Stimulated activated CD8-positive, alpha-beta memory T cell treated with anti-CD3 and anti-CD28 coated beads, Interleukin-12 subunit alpha, Interleukin-12 subunit beta, amount 100 ng/mL, for 1 hour (primary cell): Measurements from ENCODE around the gene DOCK10.

Source experiments
- DNase-seq: peaks from one replicate; pipeline ENCODE4 v3.0.0-alpha.2; 2020; ENCODE audit warnings: low read depth

DOCK10 gene

DNA sequence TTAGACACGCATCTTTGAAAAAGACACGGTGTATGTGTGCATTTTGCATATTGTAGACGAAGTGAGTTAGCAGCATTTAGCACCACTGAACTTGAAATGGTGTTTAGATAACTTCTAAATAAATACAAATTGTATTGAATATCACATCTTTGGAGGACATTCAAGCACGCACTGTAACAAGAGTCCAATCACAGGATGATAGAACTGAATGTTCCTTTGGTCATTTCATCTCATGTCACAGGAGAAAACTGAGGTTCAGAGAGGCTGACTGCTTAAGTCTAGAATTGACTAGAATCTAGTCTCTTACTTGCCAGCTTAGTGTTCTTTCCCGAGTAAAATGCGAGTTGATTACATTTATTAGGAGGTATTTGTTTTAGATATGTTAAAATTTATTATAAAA lies 206.9 kb downstream of the DOCK10 start:
- no peak for DNase-seq

- no peak for DNase-seq
Observed at GRCh38 chr2:224833986-224834385, 208.3 kb downstream of the DOCK10 start.

- no peak for DNase-seq
Observed at GRCh38 chr2:224832207-224832606, 210.1 kb downstream of the DOCK10 start.

- DNase-seq, result no peak
Observed at GRCh38 chr2:224831530-224831929, 210.7 kb downstream of the DOCK10 start.

- DNase-seq, result no peak
Observed at GRCh38 chr2:224820283-224820991, 221.8 kb downstream of the DOCK10 start.

DNA sequence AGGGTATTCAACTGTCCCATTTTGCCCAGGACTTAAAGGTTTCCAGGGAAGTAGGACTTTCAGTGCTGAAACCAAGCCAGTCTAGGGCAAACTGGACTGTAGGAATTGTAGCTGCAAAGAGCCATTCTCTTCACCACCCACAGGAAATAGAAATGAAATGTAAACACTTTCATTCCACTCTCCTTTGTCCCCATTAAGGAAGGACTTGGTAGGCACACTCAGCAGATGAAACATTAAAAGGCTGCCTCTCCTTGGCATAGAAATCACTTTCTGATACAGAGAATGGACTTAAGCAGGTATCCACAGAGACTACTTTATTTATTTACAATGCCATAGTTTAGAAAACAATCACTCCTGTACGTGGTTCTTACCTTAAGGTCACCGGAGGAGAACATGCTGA lies 223.2 kb downstream of the DOCK10 start:
- DNase-seq, result no peak

DNA sequence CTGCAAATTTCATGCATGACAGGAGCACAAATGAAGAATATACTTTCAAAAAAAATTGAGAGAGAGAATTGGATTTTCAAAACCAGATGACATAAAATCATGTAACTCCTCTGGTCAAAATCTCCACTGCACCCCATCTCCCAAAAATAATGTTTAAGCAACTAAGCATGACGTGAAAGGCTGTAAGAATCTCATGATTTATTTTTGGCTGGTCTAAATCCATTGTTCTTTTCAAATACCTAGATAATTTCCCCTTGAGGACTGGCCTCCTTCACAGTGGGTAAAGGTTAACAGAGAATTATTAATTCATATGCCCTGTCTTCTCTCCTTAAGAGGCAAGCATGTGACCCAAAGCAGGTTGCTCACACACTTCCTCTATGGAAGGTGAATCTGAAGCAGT lies 224.6 kb downstream of the DOCK10 start:
- no peak for DNase-seq

DNA sequence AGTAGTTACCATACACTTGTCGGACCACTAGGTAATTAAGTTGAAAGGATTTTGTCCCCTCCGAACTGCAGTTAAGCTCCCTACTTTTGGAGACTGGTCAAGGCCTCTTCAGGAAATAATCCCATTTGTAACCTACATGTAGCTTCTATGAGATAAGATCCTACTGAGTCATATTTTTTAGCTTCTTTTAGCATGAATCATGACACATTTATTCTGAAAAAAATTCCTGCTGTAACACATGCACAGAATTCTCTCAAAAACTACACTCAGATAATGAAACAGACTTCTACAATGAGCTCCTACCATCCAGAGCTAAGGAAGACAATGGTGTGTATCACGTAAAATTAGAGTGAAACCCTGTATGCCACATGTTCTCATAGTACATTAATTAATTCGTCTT lies 225.5 kb downstream of the DOCK10 start:
- no peak for DNase-seq

- DNase-seq, result no peak
Observed at GRCh38 chr2:224813578-224813977, 228.7 kb downstream of the DOCK10 start.

DNA sequence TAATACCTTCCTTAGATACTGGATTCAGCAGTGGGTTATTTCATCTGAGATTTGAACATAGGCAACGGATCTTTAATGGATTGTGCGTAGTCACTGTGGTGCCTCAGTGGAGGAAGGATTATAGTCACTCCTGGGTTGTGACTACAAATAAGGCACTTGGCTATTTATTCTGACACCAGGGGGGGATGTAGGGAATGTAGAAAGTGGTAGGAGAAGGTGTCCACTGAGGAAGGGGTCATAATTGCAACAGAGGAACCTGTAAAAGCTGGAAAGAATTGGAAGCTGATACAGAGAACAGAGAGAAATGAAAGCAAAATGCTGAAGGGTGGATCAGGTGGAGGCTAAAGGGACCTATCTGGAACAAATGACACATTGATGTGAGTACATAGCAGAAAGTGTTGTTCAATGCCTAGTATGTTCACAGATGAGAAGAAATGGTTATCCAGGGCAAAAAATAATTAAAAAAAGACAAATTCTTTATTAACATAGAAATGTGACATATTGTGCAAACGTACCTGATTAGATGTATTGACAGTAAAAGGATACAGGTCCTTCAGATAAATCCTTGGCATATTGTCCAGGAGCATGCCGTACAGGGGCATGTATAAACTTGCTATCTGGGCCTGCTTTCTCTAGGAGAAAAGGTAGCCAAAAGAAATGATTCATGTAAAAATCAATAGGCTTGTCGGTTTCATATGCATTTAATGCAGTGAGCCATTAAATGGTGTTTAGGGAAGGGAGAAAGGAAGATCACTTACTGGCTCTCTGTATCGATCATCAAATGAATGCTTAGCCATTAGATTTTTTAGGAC lies 234.9 kb downstream of the DOCK10 start:
- no peak for DNase-seq

DNA sequence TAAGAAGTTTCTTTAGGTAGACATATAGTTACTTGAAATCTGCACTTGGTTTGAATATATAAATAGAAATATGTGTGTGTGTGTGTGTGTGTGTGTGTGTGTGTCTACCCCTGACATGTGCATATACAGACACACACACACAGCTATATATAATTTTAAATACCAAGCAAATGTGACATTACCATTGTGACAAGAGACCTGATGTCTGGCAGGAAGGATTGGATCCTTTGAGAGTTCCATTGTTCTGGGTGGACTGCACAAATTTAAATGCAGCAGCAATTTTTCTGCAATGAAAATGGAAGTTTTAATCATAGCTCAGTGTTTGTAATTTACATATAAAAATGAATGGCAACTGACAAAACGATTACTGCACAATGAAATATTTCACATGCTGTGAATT lies 238.3 kb downstream of the DOCK10 start:
- DNase-seq, result no peak

- DNase-seq, result no peak
Observed at GRCh38 chr2:224802407-224802806, 239.9 kb downstream of the DOCK10 start.

DNA sequence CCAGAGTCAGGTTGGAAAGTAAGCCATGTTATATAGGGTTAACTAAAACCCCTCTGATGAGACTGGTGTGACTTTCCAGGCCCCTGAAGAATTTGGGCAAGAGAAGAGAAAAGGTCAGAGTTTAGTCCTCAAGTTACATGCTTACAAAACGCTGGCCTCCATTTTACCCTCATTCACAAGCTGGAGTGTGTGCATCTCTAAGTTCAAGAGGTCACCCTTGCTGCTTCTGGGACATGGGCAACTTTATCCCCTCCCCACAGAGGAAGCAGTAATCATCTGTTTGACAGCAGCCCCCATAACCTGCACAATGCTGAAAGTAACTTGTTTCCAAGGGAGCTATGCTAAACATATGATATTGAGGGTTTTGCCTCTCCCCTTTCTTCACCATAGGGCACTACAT lies 240.9 kb downstream of the DOCK10 start:
- no peak for DNase-seq

GRCh38 chr2:224799691-224800090 lies 242.6 kb downstream of the DOCK10 start:
- no peak for DNase-seq

- DNase-seq, result no peak
Observed at GRCh38 chr2:224798180-224798579, 244.1 kb downstream of the DOCK10 start.

GRCh38 chr2:224796695-224797305 lies 245.5 kb downstream of the DOCK10 start:
- DNase-seq, result no peak

DNA sequence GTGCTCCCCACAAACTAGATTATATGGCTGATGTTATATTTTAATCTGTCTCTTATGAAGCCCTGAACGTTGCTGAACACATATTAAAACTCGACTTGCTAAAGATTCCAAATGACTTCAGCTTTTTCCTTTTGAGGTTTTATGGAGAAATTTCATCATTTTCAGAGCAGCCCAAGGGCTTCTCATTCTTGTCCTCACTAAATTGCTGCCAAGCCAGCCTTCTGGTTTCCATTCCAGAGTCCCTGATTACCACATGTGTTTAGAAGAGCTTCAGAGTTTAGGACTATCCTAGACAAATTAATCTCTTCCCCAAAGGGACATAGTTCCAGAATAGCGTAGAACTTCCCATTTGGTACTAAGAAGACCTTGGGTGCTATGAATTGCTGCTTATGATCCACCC lies 248.3 kb downstream of the DOCK10 start:
- DNase-seq, result no peak

- DNase-seq, result no peak
Observed at GRCh38 chr2:224786848-224787247, 255.4 kb downstream of the DOCK10 start.

DNA sequence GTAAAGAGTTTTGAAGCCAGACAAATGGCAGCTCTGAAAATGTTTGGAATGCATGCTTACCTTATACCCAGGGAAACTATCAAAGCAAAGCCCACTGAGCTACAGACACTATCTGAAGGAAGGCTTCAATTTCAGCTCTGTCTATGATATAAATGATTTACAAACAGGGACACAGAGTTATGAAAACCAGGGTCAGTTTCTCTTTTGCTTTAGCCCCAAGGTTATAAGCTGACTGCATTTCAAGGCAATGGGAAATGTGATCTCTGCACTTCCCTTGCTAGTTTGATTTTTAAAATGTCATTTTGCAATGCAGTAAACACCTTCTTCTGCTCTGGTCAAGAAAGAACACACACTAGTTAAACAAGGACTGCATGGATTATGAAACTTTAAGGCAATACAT lies 260.9 kb downstream of the DOCK10 start:
- DNase-seq, result no peak

- no peak for DNase-seq
Observed at GRCh38 chr2:224780823-224781222, 261.4 kb downstream of the DOCK10 start.

DNA sequence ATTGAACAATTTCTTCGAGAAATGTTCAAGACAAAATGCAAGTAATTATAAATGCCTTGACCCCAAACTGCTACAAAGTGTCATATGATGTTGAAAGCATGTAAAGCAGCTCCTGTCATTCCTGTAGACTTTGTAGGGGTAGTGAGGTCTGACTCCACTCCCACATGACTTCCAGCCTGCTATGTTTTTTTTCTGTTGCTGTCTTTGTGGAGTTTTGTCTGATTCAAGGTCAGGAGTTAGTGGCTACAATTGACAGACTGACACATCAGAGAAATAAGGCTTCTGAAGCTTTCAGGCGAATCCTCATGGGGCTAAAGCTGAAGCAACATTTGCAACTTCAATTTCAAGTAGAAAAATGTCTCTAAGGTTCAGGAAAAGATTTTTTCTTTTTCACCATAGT lies 262.2 kb downstream of the DOCK10 start:
- no peak for DNase-seq

DNA sequence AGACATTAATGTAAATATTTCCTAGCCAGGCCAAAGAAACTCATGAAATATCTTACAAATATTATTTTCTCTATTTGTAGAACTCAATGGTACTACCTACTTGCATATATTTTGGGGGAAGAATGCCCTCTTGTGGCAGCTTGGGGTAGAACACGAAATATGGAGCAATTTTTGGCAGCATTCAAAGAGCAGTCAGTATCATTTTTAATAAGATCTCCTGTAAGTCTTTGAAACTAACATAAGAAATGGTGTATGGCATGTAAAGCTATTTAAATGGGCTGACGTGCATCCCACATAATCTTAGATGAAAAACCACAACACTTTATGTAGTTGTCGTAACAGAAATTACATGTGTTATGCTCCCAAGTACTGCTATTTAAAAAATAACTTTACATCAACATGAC lies 263.8 kb downstream of the DOCK10 start:
- DNase-seq, result peak; percentile 25

DNA sequence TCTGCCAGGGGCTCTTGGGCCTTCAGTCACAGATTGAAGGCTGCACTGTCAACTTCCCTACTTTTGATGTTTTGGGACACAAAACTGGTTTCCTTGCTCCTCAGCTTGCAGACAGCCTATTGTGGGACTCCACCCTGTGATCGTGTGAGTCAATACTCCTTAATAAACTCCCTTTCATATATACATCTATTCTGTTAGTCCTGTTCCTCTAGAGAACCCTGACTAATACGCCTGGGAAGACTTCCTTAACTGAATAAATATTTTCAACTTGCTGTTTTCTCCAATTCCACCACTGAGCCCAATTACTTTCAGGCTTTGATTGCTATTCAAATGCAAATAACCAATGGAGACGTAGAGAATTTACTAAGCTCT lies 264.7 kb downstream of the DOCK10 start:
- no peak for DNase-seq
